Measurements from ENCODE around the gene CCER1.

CCER1 gene

GRCh38 chr12:90945070-90945649 lies 9.8 kb downstream of the CCER1 start:
- peak; percentile 82 for TF ChIP-seq CTCF (IDR thresholded peaks at IDR 0.05; ENCODE audit: poor library complexity, severe bottlenecking)
- no peak overlapping the region for H3K27ac ChIP-seq (ENCODE audit: poor library complexity, severe bottlenecking)
- H3K4me3 ChIP-seq (ENCODE audit: severe bottlenecking) = no peak overlapping the region
- DNase-seq (ENCODE audit: low spot score) (no peak), ATAC-seq (ENCODE audit: low read depth) (peak; percentile 61; the same call in 2 of the 3 replicates)
- H3K4me1 ChIP-seq (ENCODE audit: insufficient read depth, poor library complexity, severe bottlenecking) = no peaks in the 10 kb centered on the region
- no peaks in the 10 kb centered on the region for H3K36me3 ChIP-seq (ENCODE audit: low read depth)
- no peaks in the 10 kb centered on the region for H3K9me3 ChIP-seq (ENCODE audit: severe bottlenecking)
- no peaks in the 10 kb centered on the region for H3K27me3 ChIP-seq (ENCODE audit: insufficient read depth, poor library complexity, severe bottlenecking)

GRCh38 chr12:90943255-90943654 lies 11.7 kb downstream of the CCER1 start:
- H3K4me3 ChIP-seq (ENCODE audit: severe bottlenecking) = no peak overlapping the region
- no peaks in the 10 kb centered on the region for H3K9me3 ChIP-seq (ENCODE audit: severe bottlenecking)
- no peaks in the 10 kb centered on the region for H3K36me3 ChIP-seq (ENCODE audit: low read depth)
- H3K27me3 ChIP-seq (ENCODE audit: insufficient read depth, poor library complexity, severe bottlenecking) = no peaks in the 10 kb centered on the region
- ATAC-seq (ENCODE audit: low read depth) (no peak), DNase-seq (ENCODE audit: low spot score) (no peak)
- no peak overlapping the region for H3K27ac ChIP-seq (ENCODE audit: poor library complexity, severe bottlenecking)
- TF ChIP-seq CTCF (IDR thresholded peaks at IDR 0.05; ENCODE audit: poor library complexity, severe bottlenecking) = no peak
- peaks cover 7% of the 10 kb centered on the region for H3K4me1 ChIP-seq (ENCODE audit: insufficient read depth, poor library complexity, severe bottlenecking)

GRCh38 chr12:90940872-90941499 lies 14.0 kb downstream of the CCER1 start:
- peak; percentile 90 for TF ChIP-seq CTCF (IDR thresholded peaks at IDR 0.05; ENCODE audit: poor library complexity, severe bottlenecking)
- ATAC-seq (ENCODE audit: low read depth) = peak; percentile 78
- Histone ChIP-seq H3K27me3 (ENCODE audit: insufficient read depth, poor library complexity, severe bottlenecking) (no peaks in the 10 kb centered on the region), H3K4me3 (ENCODE audit: severe bottlenecking) (no peak overlapping the region), H3K9me3 (ENCODE audit: severe bottlenecking) (no peaks in the 10 kb centered on the region), H3K36me3 (ENCODE audit: low read depth) (no peaks in the 10 kb centered on the region), H3K4me1 (ENCODE audit: insufficient read depth, poor library complexity, severe bottlenecking) (peaks cover 13% of the 10 kb centered on the region), H3K27ac (ENCODE audit: poor library complexity, severe bottlenecking) (no peak overlapping the region)
- DNase-seq (ENCODE audit: low spot score) = no peak

- no peak overlapping the region for H3K4me3 ChIP-seq (ENCODE audit: severe bottlenecking)
- H3K27me3 ChIP-seq (ENCODE audit: insufficient read depth, poor library complexity, severe bottlenecking) = no peaks in the 10 kb centered on the region
- DNase-seq (ENCODE audit: low spot score) (no peak), ATAC-seq (ENCODE audit: low read depth) (no peak)
- no peaks in the 10 kb centered on the region for H3K9me3 ChIP-seq (ENCODE audit: severe bottlenecking)
- no peaks in the 10 kb centered on the region for H3K36me3 ChIP-seq (ENCODE audit: low read depth)
- H3K27ac ChIP-seq (ENCODE audit: poor library complexity, severe bottlenecking) = no peak overlapping the region
- TF ChIP-seq CTCF (IDR thresholded peaks at IDR 0.05; ENCODE audit: poor library complexity, severe bottlenecking) = no peak
- peaks cover 13% of the 10 kb centered on the region for H3K4me1 ChIP-seq (ENCODE audit: insufficient read depth, poor library complexity, severe bottlenecking)
Measured at GRCh38 chr12:90939382-90939781, 15.6 kb downstream of the CCER1 start.

GRCh38 chr12:90938451-90938850 lies 16.5 kb downstream of the CCER1 start:
- Histone ChIP-seq H3K4me3 (ENCODE audit: severe bottlenecking) (no peak overlapping the region), H3K36me3 (ENCODE audit: low read depth) (no peaks in the 10 kb centered on the region), H3K4me1 (ENCODE audit: insufficient read depth, poor library complexity, severe bottlenecking) (peaks cover 13% of the 10 kb centered on the region), H3K27ac (ENCODE audit: poor library complexity, severe bottlenecking) (no peak overlapping the region), H3K9me3 (ENCODE audit: severe bottlenecking) (no peaks in the 10 kb centered on the region), H3K27me3 (ENCODE audit: insufficient read depth, poor library complexity, severe bottlenecking) (no peaks in the 10 kb centered on the region)
- ATAC-seq (ENCODE audit: low read depth) (peak; percentile 84), DNase-seq (ENCODE audit: low spot score) (no peak)
- no peak for TF ChIP-seq CTCF (IDR thresholded peaks at IDR 0.05; ENCODE audit: poor library complexity, severe bottlenecking)
